ENCODE results near the gene B4GALNT1. TPM values are rescaled to one million over a fixed set of nuclear protein-coding genes. Genes with fewer than 3 reads are reported as not detected.
"Not testable (repeated sequence)": the region's sequence is repeated elsewhere in the genome, so short reads cannot be mapped to it uniquely, and the experiment has no call there.

Gene B4GALNT1
- total RNA-seq, 1 experiment from 2014 or later: 4.2 TPM

- intact Hi-C loops (cut with micrococcal nuclease; ENCODE audit: unreplicated experiment): no loop called here
- no peak overlapping the region for H3K4me3 ChIP-seq (ENCODE audit: low read depth, low read length)
- peaks cover under 1% of the 10 kb centered on the region for H3K9me3 Mint-ChIP-seq (ENCODE audit: unreplicated experiment)
- no TSS peak for BruUV-seq (replicated peaks)
- no peaks in the 10 kb centered on the region for H3K36me3 Mint-ChIP-seq (ENCODE audit: insufficient read depth, unreplicated experiment)
- CTCF ChIA-PET: interaction anchor here (0.7 kb wide), 1 partner anchor 26 kb away, joined by 4 read pairs; the partner anchor contains the start of gene B4GALNT1
- POLR2A ChIA-PET: no interaction called here
- peaks cover 7% of the 10 kb centered on the region for H3K9me3 ChIP-seq
- TF ChIP-seq CTCF (IDR thresholded peaks at IDR 0.05; ENCODE audit: insufficient read depth in 1 of 2, low read depth in 1 of 2, low read length in 1 of 2, severe bottlenecking in 1 of 2, unreplicated experiment in 1 of 2): no peak
- H3K36me3 ChIP-seq (ENCODE audit: control insufficient read depth, insufficient read depth, low read length): no peaks in the 10 kb centered on the region
- H3K27ac Mint-ChIP-seq (ENCODE audit: unreplicated experiment): no peak overlapping the region
- peaks cover 3% of the 10 kb centered on the region for H3K27me3 Mint-ChIP-seq (ENCODE audit: insufficient read depth, unreplicated experiment)
- H3K4me1 Mint-ChIP-seq (ENCODE audit: low read depth, unreplicated experiment): no peaks in the 10 kb centered on the region
- no peak for DNase-seq
- H3K27me3 ChIP-seq (replicated peaks; ENCODE audit: control insufficient read depth, insufficient read depth, low read length): no peaks in the 10 kb centered on the region
- H3K4me3 Mint-ChIP-seq (ENCODE audit: unreplicated experiment): no peak overlapping the region
- no peaks in the 10 kb centered on the region for H3K4me1 ChIP-seq
Observed at GRCh38 chr12:57658890-57659289, 25.9 kb upstream of the B4GALNT1 start.

DNA sequence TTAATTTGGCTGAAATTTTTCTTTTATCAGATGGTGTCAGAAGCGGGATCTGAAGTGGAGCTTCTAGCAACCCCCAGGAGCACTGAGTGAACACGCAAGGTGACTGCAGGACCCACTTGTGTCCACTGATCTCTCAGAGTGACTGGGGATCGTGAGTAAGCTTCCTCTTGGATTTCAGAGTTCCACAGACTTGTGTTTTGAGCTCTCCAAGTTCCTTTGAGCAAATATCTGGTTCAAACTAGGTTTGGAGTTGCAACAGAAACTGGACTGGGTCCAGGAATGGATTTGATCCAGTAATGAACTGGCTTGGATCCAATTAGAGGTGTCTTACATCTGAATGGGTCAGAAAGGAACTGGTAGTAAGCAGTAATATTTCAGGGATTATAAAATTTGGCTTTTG, 24.7 kb upstream of the B4GALNT1 start:
- CTCF ChIA-PET: no interaction called here
- Histone ChIP-seq H3K4me3 (ENCODE audit: low read depth, low read length) (no peak overlapping the region), H3K36me3 (ENCODE audit: control insufficient read depth, insufficient read depth, low read length) (no peaks in the 10 kb centered on the region), H3K9me3 (peaks cover 7% of the 10 kb centered on the region), H3K4me1 (no peaks in the 10 kb centered on the region), H3K27me3 (replicated peaks; ENCODE audit: control insufficient read depth, insufficient read depth, low read length) (no peaks in the 10 kb centered on the region)
- POLR2A ChIA-PET: no interaction called here
- no TSS peak for BruUV-seq (replicated peaks)
- no peak for DNase-seq
- H3K27ac Mint-ChIP-seq (ENCODE audit: unreplicated experiment): no peak overlapping the region
- TF ChIP-seq CTCF (IDR thresholded peaks at IDR 0.05; ENCODE audit: insufficient read depth in 1 of 2, low read depth in 1 of 2, low read length in 1 of 2, severe bottlenecking in 1 of 2, unreplicated experiment in 1 of 2): no peak
- no peak overlapping the region for H3K4me3 Mint-ChIP-seq (ENCODE audit: unreplicated experiment)
- peaks cover 3% of the 10 kb centered on the region for H3K27me3 Mint-ChIP-seq (ENCODE audit: insufficient read depth, unreplicated experiment)
- H3K4me1 Mint-ChIP-seq (ENCODE audit: low read depth, unreplicated experiment): no peaks in the 10 kb centered on the region
- no peaks in the 10 kb centered on the region for H3K36me3 Mint-ChIP-seq (ENCODE audit: insufficient read depth, unreplicated experiment)
- intact Hi-C loops (cut with micrococcal nuclease; ENCODE audit: unreplicated experiment): no loop called here
- no peaks in the 10 kb centered on the region for H3K9me3 Mint-ChIP-seq (ENCODE audit: unreplicated experiment)

- CTCF ChIA-PET; H3K9me3 ChIP-seq; H3K4me3 Mint-ChIP-seq (ENCODE audit: unreplicated experiment); H3K9me3 Mint-ChIP-seq (ENCODE audit: unreplicated experiment); BruUV-seq (replicated peaks); H3K36me3 Mint-ChIP-seq (ENCODE audit: insufficient read depth, unreplicated experiment); intact Hi-C loops (cut with micrococcal nuclease; ENCODE audit: unreplicated experiment); H3K27me3 ChIP-seq (replicated peaks; ENCODE audit: control insufficient read depth, insufficient read depth, low read length); H3K27me3 Mint-ChIP-seq (ENCODE audit: insufficient read depth, unreplicated experiment); POLR2A ChIA-PET; DNase-seq; H3K4me1 ChIP-seq; H3K4me1 Mint-ChIP-seq (ENCODE audit: low read depth, unreplicated experiment); H3K36me3 ChIP-seq (ENCODE audit: control insufficient read depth, insufficient read depth, low read length); H3K4me3 ChIP-seq (ENCODE audit: low read depth, low read length); H3K27ac Mint-ChIP-seq (ENCODE audit: unreplicated experiment): not testable (repeated sequence)
Observed at GRCh38 chr12:57656408-57656807, 23.4 kb upstream of the B4GALNT1 start.
